Kidney epithelial cell (primary cell): ENCODE results near the gene JARID2. TPM values are rescaled to one million over a fixed set of nuclear protein-coding genes. Genes with fewer than 3 reads are reported as not detected.

ENCODE experiments used
- DNase-seq: peaks from one replicate; pipeline ENCODE4 v3.0.0-alpha.2; 2010; ENCODE audit warnings: low read depth
- H3K27me3 ChIP-seq: 2 replicates; pipeline ENCODE4 v1.6.0; 2011; ENCODE audit warnings: low read length; ENCODE audit not compliant: control insufficient read depth, insufficient read depth
- H3K36me3 ChIP-seq: 2 replicates; pipeline ENCODE4 v1.5.1; 2011; ENCODE audit warnings: low read length; ENCODE audit not compliant: control insufficient read depth, insufficient read depth
- H3K4me3 ChIP-seq: 2 replicates; pipeline ENCODE4 v1.5.1; 2011; ENCODE audit warnings: low read depth, mild to moderate bottlenecking, control low read depth, low read length
- CTCF ChIP-seq: IDR thresholded peaks from 2 replicates; pipeline ENCODE4 v1.5.1; 2011; ENCODE audit warnings: mild to moderate bottlenecking, moderate library complexity, low read length, control low read depth, inconsistent platforms; ENCODE audit not compliant: insufficient read depth, poor library complexity, severe bottlenecking
- total RNA-seq: library from RNA; depleted of rRNA; stranded (reverse); fragments of >200 nt; gene quantifications from 2 replicates; pipeline ENCODE4 v1.2.3, GENCODE V29; 2015

Gene JARID2
- total RNA-seq, 1 donor from 2014 or later = 15.2 TPM

GRCh38 chr6:15479761-15480160, 233.9 kb downstream of the JARID2 start:
- DNase-seq = no peak
- TF ChIP-seq CTCF = no peak
- no peaks in the 10 kb centered on the region for H3K36me3 ChIP-seq
- no peak overlapping the region for H3K4me3 ChIP-seq
- no peaks in the 10 kb centered on the region for H3K27me3 ChIP-seq

- no peaks in the 10 kb centered on the region for H3K27me3 ChIP-seq
- H3K36me3 ChIP-seq = no peaks in the 10 kb centered on the region
- H3K4me3 ChIP-seq = no peak overlapping the region
- DNase-seq = no peak
- no peak for TF ChIP-seq CTCF
These were observed 234.7 kb downstream of the JARID2 start for GRCh38 chr6:15480525-15480924.

- Histone ChIP-seq H3K36me3 (no peaks in the 10 kb centered on the region), H3K4me3 (no peak overlapping the region), H3K27me3 (no peaks in the 10 kb centered on the region)
- DNase-seq = no peak
- no peak for TF ChIP-seq CTCF
These were observed 235.8 kb downstream of the JARID2 start for GRCh38 chr6:15481390-15482291.

- no peak for DNase-seq
- peaks cover 2% of the 10 kb centered on the region for H3K36me3 ChIP-seq
These were observed 237.2 kb downstream of the JARID2 start for GRCh38 chr6:15483060-15483459.

GRCh38 chr6:15484140-15484539, 238.3 kb downstream of the JARID2 start:
- Histone ChIP-seq H3K4me3 (no peak overlapping the region), H3K27me3 (no peaks in the 10 kb centered on the region), H3K36me3 (peaks cover 2% of the 10 kb centered on the region)
- no peak for TF ChIP-seq CTCF
- no peak for DNase-seq

More at GRCh38 chr6:15483060-15483459, 237.2 kb downstream of the JARID2 start:
- H3K4me3 ChIP-seq = no peak overlapping the region
- no peak for TF ChIP-seq CTCF
- no peaks in the 10 kb centered on the region for H3K27me3 ChIP-seq
